Ectodermal cell (in vitro differentiated cells): ENCODE results near the gene REEP2.

ENCODE experiments used
- H3K27ac ChIP-seq: 2 replicates; pipeline ENCODE4 v1.7.0; 2013; ENCODE audit warnings: mild to moderate bottlenecking, low read depth, low read length; ENCODE audit not compliant: insufficient read depth, poor library complexity, severe bottlenecking
- H3K27me3 ChIP-seq: 2 replicates; pipeline ENCODE4 v1.7.0; 2013; ENCODE audit warnings: mild to moderate bottlenecking, low read length; ENCODE audit not compliant: insufficient read depth, control insufficient read depth, poor library complexity, severe bottlenecking
- H3K36me3 ChIP-seq: one replicate; pipeline ENCODE4 v1.7.0; 2013; ENCODE audit warnings: low read length; ENCODE audit not compliant: control insufficient read depth, insufficient read depth
- H3K4me1 ChIP-seq: one replicate; pipeline ENCODE4 v1.7.0; 2013; ENCODE audit warnings: low read length; ENCODE audit not compliant: control insufficient read depth, insufficient read depth
- H3K4me3 ChIP-seq: 2 replicates; pipeline ENCODE4 v1.7.0; 2013; ENCODE audit warnings: low read depth, low read length, control low read depth; ENCODE audit not compliant: insufficient read depth
- H3K9me3 ChIP-seq: 2 replicates; pipeline ENCODE4 v1.7.0; 2013; ENCODE audit warnings: mild to moderate bottlenecking, low read length, moderate library complexity; ENCODE audit not compliant: control insufficient read depth
- WGBS, 2 experiments: methylation state at CpG; one replicate each; pipeline ENCODE4 v1.1.7; 2013; ENCODE audit warnings: missing lambda C conversion rate in 2 of 2; 5-methylcytosine and 5-hydroxymethylcytosine counted together

REEP2 gene

GRCh38 chr5:138448481-138449398 is 9.9 kb downstream of the REEP2 start:
- H3K27me3 ChIP-seq: no peaks in the 10 kb centered on the region
- no peaks in the 10 kb centered on the region for H3K9me3 ChIP-seq
- H3K27ac ChIP-seq: no peak overlapping the region
- 73 to 77% methylated on average over 8 to 9 of the region's 9 CpGs for WGBS, 2 experiments
- no peaks in the 10 kb centered on the region for H3K36me3 ChIP-seq
- no peak overlapping the region for H3K4me3 ChIP-seq
- peaks cover 18% of the 10 kb centered on the region for H3K4me1 ChIP-seq

GRCh38 chr5:138449501-138450239 is 10.8 kb downstream of the REEP2 start:
- H3K27me3 ChIP-seq: no peaks in the 10 kb centered on the region
- WGBS, 2 experiments: 21 to 23% methylated on average over 22 of the region's 22 CpGs
- no peak overlapping the region for H3K4me3 ChIP-seq
- no peaks in the 10 kb centered on the region for H3K36me3 ChIP-seq
- no peaks in the 10 kb centered on the region for H3K9me3 ChIP-seq
- H3K27ac ChIP-seq: no peak overlapping the region
- H3K4me1 ChIP-seq: peaks cover 18% of the 10 kb centered on the region

GRCh38 chr5:138450971-138451370 is 12.1 kb downstream of the REEP2 start:
- Histone ChIP-seq H3K4me3 (no peak overlapping the region), H3K9me3 (no peaks in the 10 kb centered on the region), H3K27me3 (no peaks in the 10 kb centered on the region), H3K4me1 (peaks cover 18% of the 10 kb centered on the region), H3K36me3 (no peaks in the 10 kb centered on the region), H3K27ac (no peak overlapping the region)
- WGBS, 2 experiments: 92 to 95% methylated on average over 5 of the region's 5 CpGs

GRCh38 chr5:138452720-138453119 is 13.9 kb downstream of the REEP2 start:
- H3K27ac ChIP-seq: no peak overlapping the region
- no peaks in the 10 kb centered on the region for H3K9me3 ChIP-seq
- no peaks in the 10 kb centered on the region for H3K27me3 ChIP-seq
- no peaks in the 10 kb centered on the region for H3K36me3 ChIP-seq
- no peak overlapping the region for H3K4me3 ChIP-seq
- peaks cover 21% of the 10 kb centered on the region for H3K4me1 ChIP-seq
- 92 to 97% methylated on average over 6 of the region's 6 CpGs for WGBS, 2 experiments

- no peaks in the 10 kb centered on the region for H3K27me3 ChIP-seq
- WGBS, 2 experiments: 92% methylated on average over 13 of the region's 13 CpGs
- no peak overlapping the region for H3K27ac ChIP-seq
- no peaks in the 10 kb centered on the region for H3K36me3 ChIP-seq
- peaks cover 16% of the 10 kb centered on the region for H3K4me1 ChIP-seq
- no peak overlapping the region for H3K4me3 ChIP-seq
- no peaks in the 10 kb centered on the region for H3K9me3 ChIP-seq
Observed at GRCh38 chr5:138453590-138453989, 14.7 kb downstream of the REEP2 start.

- 92 to 94% methylated on average over 8 of the region's 8 CpGs for WGBS, 2 experiments
- Histone ChIP-seq H3K36me3 (no peaks in the 10 kb centered on the region), H3K27me3 (no peaks in the 10 kb centered on the region), H3K27ac (no peak overlapping the region), H3K9me3 (no peaks in the 10 kb centered on the region), H3K4me1 (peaks cover 10% of the 10 kb centered on the region), H3K4me3 (no peak overlapping the region)
Observed at GRCh38 chr5:138454121-138454520, 15.3 kb downstream of the REEP2 start.

- no peak overlapping the region for H3K27ac ChIP-seq
- H3K27me3 ChIP-seq: no peaks in the 10 kb centered on the region
- no peaks in the 10 kb centered on the region for H3K36me3 ChIP-seq
- H3K4me1 ChIP-seq: peaks cover 8% of the 10 kb centered on the region
- WGBS, 2 experiments: 39 to 44% methylated on average over 11 of the region's 11 CpGs
- no peaks in the 10 kb centered on the region for H3K9me3 ChIP-seq
- no peak overlapping the region for H3K4me3 ChIP-seq
Observed at GRCh38 chr5:138455232-138455930, 16.5 kb downstream of the REEP2 start.

GRCh38 chr5:138457531-138458275 is 18.8 kb downstream of the REEP2 start:
- WGBS, 2 experiments: 88 to 91% methylated on average over 12 of the region's 12 CpGs
- no peak overlapping the region for H3K4me3 ChIP-seq
- no peaks in the 10 kb centered on the region for H3K27me3 ChIP-seq
- no peaks in the 10 kb centered on the region for H3K36me3 ChIP-seq
- H3K9me3 ChIP-seq: no peaks in the 10 kb centered on the region
- peaks cover 8% of the 10 kb centered on the region for H3K4me1 ChIP-seq
- H3K27ac ChIP-seq: no peak overlapping the region

- H3K9me3 ChIP-seq: no peaks in the 10 kb centered on the region
- 80 to 83% methylated on average over 11 of the region's 11 CpGs for WGBS, 2 experiments
- H3K4me1 ChIP-seq: peaks cover 8% of the 10 kb centered on the region
- no peak overlapping the region for H3K27ac ChIP-seq
- H3K4me3 ChIP-seq: no peak overlapping the region
- no peaks in the 10 kb centered on the region for H3K27me3 ChIP-seq
- no peaks in the 10 kb centered on the region for H3K36me3 ChIP-seq
Observed at GRCh38 chr5:138458384-138458783, 19.5 kb downstream of the REEP2 start.
